ENCODE data around the gene C3orf52.

DNA sequence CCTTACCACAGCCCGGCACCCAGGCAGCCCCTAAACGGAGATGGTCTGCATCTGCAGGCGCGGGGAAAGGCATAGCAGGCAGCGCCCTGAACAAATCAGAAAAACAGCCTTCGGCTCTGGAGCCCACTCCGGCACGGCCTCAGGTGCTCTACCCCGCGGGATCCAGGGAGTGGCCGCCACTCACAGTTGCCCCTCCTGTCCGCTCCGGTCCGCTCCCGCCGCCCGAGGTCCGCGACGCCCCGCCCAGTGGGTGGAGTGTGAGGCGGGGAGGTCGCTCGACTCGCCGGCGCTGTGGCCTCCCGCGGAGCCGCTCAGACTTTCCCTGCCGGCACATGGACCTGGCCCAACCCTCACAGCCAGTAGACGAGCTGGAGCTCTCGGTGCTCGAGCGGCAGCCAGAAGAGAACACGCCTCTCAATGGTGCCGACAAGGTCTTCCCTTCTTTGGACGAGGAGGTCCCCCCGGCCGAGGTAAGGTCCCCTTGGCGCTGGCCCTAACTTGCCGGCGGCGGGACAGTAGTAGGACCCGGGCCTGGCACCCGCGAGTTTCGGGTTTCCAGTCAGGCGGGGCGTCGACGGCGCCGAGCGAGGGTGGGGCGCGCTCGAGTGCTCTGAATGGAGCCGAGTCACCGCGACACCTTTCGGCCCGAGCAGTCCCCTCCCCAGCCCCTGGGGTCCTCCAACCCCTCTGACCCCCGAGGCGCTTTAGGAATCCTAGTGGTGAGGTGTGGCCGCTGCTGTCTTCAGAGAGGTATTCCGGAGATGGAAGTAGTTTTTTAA, at the start of gene C3orf52:
- TF ChIP-seq, protein P1, sequence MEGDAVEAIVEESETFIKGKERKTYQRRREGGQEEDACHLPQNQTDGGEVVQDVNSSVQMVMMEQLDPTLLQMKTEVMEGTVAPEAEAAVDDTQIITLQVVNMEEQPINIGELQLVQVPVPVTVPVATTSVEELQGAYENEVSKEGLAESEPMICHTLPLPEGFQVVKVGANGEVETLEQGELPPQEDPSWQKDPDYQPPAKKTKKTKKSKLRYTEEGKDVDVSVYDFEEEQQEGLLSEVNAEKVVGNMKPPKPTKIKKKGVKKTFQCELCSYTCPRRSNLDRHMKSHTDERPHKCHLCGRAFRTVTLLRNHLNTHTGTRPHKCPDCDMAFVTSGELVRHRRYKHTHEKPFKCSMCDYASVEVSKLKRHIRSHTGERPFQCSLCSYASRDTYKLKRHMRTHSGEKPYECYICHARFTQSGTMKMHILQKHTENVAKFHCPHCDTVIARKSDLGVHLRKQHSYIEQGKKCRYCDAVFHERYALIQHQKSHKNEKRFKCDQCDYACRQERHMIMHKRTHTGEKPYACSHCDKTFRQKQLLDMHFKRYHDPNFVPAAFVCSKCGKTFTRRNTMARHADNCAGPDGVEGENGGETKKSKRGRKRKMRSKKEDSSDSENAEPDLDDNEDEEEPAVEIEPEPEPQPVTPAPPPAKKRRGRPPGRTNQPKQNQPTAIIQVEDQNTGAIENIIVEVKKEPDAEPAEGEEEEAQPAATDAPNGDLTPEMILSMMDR (IDR thresholded peaks at IDR 0.05; ENCODE audit: poor library complexity, severe bottlenecking): no peak
- TF ChIP-seq POLR2AphosphoS5 (IDR thresholded peaks at IDR 0.05) (peak; percentile 9), RAD21 (conservative IDR thresholded peaks at IDR 0.05) (no peak), TAF1 (IDR thresholded peaks at IDR 0.05; ENCODE audit: low read depth) (no peak), MXI1 (conservative IDR thresholded peaks at IDR 0.05; ENCODE audit: poor library complexity, severe bottlenecking) (peak; percentile 52)
- TF ChIP-seq, protein P2, sequence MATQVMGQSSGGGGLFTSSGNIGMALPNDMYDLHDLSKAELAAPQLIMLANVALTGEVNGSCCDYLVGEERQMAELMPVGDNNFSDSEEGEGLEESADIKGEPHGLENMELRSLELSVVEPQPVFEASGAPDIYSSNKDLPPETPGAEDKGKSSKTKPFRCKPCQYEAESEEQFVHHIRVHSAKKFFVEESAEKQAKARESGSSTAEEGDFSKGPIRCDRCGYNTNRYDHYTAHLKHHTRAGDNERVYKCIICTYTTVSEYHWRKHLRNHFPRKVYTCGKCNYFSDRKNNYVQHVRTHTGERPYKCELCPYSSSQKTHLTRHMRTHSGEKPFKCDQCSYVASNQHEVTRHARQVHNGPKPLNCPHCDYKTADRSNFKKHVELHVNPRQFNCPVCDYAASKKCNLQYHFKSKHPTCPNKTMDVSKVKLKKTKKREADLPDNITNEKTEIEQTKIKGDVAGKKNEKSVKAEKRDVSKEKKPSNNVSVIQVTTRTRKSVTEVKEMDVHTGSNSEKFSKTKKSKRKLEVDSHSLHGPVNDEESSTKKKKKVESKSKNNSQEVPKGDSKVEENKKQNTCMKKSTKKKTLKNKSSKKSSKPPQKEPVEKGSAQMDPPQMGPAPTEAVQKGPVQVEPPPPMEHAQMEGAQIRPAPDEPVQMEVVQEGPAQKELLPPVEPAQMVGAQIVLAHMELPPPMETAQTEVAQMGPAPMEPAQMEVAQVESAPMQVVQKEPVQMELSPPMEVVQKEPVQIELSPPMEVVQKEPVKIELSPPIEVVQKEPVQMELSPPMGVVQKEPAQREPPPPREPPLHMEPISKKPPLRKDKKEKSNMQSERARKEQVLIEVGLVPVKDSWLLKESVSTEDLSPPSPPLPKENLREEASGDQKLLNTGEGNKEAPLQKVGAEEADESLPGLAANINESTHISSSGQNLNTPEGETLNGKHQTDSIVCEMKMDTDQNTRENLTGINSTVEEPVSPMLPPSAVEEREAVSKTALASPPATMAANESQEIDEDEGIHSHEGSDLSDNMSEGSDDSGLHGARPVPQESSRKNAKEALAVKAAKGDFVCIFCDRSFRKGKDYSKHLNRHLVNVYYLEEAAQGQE (IDR thresholded peaks at IDR 0.05; ENCODE audit: borderline replicate concordance): no peak
